HG03064 (cell line): ENCODE measurements around the gene TFPI.
"Not testable (repeated sequence)": the region's sequence is repeated elsewhere in the genome, so short reads cannot be mapped to it uniquely, and the experiment has no call there.

ENCODE experiments used
- ATAC-seq: cut with Tn5 transposase; IDR thresholded peaks from one replicate; pipeline ENCODE4 v1.9.1; 2021; ENCODE audit warnings: low read depth; ENCODE audit not compliant: unreplicated experiment

TFPI gene

GRCh38 chr2:187554704-187555082 lies 458 bp upstream of the TFPI start:
- ATAC-seq = no peak

GRCh38 chr2:187552828-187553681 lies 1.2 kb downstream of the TFPI start:
- no peak for ATAC-seq

DNA sequence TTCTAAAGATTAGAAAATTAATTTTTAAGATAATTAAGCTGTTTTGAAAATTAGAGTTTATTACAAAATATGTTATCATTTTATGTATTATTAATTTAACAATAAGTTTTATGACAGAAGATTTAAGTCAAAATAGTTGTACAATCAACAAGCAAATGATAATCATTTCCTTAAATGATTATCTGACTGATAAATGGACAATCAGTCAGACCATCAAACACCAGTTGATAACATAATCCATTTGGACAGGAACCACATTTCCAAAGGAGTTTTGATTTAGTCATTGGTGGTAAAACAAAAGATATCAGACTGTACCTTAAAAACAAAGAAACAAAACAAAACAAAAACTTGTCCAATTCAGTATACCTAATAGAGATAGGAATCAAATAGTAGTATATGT lies 1.9 kb downstream of the TFPI start:
- no peak for ATAC-seq

DNA sequence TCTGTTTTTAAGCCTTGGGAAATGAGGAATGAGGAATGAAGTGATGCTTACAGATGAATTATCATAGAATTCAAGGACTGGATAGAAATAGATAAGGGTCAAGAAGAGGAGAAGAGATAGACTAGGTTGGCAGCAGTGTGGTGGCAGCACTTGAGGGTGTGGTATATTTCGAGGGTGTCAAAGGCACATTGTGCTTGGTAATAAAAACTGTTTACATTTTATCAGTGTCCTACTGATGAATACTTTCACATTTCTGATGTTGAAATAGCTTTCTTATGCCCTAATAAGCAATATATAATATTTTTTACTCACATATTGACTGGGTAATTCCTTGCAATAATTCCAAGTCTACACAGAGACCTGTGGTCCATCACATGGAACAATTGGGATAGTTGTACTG lies 3.4 kb downstream of the TFPI start:
- ATAC-seq = no peak

DNA sequence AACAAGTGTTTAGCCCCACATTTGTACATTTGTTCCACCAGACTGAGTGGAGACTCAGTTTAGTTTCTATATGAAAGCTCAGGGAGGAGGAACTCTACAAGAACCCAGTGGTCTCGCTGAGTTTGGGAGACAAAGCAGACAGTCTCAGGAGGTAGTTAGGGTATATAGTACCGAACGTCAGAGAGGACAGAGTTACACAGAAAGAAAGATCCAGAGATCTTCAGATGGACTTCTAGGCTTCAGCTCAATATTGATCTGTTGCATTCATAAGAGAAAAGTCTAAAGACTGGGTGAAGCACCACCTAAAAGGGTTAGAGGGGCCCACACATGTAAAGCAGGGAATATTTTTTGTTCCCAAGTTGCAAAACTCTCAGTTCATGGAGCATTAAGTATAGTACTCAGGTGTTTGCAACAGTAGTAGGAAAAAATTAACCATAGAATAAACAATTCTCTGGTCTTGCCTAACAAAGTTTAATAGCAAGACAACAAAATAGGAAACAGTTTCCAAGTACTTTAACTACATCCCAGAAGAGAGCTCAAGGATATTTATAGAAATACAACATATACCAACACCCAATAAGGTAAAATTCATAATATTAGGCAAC lies 4.2 kb downstream of the TFPI start:
- no peak for ATAC-seq

DNA sequence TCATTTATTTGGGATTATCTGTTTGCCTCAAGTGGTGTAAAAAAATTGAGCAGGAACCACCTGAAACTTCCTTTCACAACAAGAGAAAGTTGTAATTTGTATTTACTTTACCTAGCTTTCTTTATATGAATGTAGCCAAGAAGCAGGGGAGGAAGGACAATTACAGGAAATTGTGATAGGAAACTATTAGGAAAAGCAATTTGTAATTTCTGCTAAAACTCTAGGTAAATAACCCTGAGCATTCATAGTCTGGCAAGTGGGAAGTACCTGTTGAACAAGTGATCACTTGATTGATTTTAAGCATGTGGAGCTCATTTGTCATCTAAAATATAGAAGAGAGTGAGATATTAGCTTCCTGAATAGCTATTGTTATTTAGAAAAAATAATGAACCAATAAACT lies 5.0 kb downstream of the TFPI start:
- ATAC-seq = no peak

GRCh38 chr2:187548656-187549055 lies 5.6 kb downstream of the TFPI start:
- ATAC-seq = no peak

DNA sequence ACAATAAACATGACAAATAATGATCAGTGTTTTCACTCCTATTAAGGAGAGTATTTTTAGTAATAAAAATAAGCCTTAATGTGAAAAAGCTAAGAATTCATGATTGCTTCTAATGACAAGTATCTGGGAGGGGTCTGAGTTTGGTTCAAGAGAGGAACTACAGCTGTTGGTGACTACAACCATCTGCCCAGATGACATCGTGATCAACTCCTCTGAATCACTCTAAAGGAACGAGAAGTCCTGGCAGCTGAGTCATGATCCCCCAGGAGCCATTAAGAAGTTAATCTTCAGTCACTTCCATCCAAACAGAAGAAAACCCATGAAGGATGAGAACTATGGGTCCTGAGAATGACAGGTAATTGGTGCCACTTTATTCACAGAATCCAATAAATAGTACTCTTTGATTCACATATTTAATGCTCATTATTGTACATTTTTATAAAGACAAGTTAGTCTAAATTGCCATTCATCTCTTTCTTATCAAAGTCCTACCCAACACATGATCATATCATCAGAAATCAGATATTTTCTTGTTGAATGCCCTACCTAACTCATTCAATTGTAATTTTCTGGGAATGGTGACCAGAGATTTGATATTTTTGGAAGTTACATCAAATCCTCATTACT lies 6.8 kb downstream of the TFPI start:
- no peak for ATAC-seq

GRCh38 chr2:187546762-187547333 lies 7.4 kb downstream of the TFPI start:
- ATAC-seq = no peak

DNA sequence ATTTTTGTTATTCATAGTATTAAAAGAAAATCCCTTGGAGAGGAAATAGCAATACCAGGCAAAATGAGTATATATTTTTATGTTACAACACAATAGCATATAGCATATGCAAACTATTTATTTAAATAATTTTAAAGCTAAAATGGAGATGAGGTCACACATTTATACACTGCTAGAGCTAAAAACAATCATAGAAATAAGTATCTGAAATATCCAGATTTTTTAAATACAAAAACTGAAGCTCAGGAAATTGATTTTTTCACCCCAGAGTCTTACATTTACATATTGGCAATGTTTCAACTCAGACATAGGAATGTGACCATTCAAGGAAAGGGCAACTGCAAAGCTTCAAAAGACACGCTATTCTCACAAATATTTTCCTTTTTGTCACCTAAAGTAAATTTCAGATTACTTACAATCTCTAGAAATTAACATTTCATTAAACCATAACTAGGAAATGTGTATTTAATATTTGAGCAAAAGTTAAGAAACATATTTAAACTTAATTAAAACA lies 8.9 kb downstream of the TFPI start:
- no peak for ATAC-seq

DNA sequence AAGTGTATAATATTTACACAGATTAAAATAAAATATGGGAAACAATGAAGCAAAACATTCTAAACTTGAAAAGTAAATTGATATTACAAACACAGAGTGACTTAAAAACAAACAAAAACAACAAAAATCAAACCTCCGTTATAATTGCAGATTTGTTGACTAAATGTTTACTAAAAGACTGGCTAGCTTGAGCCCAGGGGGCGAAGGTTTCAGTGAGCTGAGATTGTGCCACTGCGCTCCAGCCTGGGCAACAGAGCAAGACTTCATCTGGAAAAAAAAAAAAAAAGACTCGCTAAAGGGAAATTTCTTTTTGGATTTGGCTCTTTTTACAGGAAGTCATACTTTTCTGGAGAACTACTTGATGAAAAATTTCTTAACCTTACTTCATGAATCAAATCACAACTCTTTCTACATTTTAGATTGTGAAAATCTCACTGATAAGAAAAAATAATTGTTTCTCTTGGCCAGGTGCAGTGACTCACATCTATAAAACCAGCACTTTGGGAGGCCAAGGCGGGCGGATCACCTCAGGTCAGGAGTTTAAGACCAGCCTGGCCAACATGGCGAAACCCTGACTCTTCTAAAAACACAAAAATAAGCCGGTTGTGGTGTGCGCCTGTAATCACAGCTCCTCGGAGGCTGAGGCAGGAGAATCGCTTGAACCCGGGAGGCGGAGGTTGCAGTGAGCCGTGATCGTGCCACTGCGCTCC lies 9.7 kb downstream of the TFPI start:
- ATAC-seq = no peak

GRCh38 chr2:187543488-187543887 lies 10.7 kb downstream of the TFPI start:
- no peak for ATAC-seq

DNA sequence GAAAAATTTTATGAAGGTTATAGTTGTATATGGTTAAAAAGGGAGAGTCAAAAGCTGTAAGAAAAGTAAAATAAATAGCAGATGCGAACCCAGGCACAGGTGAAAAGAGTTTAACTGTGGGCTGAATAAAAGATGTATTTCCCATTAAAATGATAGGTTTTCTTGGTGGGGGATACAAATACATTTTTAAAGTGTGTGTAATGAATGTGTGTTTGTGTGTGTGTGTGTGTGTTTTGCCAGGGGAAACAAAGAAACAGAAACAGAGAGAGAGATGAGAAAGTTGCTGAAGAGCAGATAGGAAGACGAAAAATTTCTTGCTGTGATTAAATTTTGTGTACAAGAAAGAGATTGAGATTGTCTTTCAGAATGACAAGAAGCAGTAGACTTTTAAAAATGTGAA lies 12.1 kb downstream of the TFPI start:
- no peak for ATAC-seq

DNA sequence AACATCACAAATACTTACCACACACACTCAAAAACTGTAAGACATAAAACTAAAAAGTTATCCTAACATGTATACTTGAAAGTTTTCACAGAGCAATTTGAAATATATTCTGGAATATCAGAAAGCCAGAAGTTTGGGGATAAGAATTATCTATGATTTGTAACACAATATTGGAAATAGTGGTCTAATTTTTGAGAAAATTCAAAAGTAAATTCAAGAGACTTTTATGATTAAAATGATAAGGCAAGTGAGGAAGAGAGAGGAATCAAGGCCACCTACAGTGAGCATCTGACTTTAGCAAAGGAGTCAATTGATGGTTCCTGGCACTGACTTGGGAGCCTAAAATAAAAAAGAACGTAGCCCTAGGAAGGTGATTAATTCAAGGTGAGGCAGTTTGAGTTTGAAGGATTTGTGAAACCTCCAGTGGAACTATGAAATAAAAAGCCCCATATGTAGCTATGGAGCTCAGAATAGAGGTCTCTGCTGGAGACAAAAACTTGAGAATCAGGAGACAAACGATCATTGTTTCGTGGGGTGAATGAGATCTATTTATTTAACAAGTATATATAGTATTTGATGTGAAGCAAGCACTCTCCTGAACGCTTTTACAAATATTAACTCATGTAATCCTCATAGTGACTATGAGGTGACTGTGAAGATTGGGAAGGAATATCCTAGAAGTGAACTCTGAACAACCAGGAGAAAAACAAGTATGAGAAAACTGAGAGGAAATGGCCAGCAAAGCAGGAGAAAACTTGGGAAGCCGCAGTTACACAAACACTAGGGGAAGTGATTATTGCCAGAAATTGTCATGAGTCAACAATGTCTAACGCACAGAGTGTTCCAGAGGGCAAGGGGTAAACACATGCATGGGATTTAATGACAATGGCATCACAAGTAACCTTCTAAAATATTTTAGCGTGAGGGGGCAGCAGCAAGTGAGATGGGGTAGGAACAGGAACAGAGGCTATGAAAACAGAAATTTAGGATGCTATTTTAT lies 12.8 kb downstream of the TFPI start:
- ATAC-seq = no peak

- not testable (repeated sequence) for ATAC-seq
Observed at GRCh38 chr2:187538222-187538621, 16.0 kb downstream of the TFPI start.

DNA sequence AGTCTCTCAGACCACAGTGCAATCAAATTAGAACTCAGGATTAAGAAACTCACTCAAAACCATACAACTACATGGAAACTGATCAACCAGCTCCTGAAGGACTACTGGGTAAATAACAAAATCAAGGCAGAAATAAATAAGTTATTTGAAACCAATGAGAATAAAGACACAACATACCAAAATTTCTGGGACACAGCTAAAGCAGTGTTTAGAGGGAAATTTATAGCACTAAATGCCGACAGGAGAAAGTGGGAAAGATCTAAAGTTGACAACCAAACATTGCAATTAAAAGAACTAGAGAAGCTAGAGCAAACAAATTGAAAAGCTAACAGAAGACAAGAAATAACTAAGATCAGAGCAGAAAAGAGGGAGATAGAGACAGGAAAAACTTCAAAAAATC lies 18.9 kb downstream of the TFPI start:
- not testable (repeated sequence) for ATAC-seq

DNA sequence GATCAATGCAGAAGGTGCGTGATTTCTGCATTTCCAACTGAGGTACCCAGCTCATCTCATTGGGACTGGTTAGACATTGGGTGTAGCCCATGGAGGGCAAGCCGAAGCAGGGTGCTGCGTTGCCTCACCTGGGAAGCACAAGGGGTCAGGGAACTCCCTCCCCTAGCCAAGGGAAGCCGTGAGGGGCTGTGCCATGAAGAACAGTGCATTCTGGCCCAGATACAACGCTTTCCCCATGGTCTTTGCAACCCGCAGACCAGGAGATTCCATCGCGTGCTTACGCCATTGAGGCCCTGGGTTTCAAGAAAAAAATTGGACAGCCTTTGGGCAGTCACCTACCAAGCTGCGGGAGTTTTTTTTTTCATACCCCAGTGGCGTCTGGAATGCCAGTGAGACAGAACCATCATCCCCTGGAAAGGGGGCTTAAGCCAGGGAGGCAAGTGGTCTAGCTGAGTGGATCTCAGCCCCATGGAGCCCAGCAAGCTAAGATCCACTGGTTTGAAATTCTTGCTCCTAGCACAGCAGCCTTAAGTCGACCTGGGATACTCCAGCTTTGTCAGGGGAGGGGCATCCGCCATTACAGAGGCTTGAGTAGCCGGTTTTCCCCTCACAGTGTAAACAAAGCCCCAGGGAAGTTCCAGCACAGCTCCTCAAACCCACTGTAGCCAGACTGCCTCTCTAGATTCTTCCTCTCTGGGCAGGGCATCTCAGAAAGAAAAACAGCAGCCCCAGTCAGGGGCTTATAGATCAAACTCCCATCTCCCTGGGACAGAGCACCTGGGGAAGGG lies 21.7 kb downstream of the TFPI start:
- ATAC-seq = no peak

DNA sequence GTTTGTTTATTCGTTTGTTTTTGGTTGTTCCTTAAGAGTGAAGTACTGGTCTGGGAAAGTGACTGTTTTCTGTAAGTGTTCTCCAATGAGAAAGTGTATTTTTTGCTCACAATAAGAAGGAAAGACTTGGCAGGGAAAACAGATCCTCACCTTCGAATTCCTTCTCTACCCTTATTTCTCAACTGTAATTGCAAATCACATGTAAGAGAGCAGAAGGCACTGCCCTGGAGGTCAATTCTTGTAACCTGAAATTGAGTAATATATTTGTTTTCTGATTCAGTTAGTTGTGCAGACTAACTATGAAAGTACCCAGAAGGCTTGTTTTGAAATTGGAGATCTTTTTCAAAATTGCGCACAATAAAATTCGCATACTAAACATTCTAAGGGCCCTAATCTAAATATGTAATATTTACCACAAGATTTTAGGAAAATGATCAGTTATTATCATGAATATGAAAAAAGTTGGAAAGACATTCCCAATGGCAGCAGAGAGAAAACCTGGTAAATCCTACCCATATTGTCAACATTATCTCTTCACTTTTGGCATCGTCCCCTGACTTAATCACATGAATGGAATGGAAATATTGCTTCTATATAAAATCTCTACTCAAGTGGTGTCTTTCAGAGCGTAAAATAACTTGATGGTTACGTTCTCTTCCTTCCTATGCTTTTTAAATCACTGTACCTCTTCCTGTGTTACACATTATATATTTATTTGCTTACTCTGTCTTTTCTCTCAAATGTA lies 24.1 kb downstream of the TFPI start:
- ATAC-seq = no peak
